HepG2 (cell line): Measurements from ENCODE around the gene RFC1.
A peak's percentile ranks its signal among the peaks of the same experiment; 100 is the strongest.

Experiments used
- CTCF ChIP-seq: sonication (generic); formaldehyde crosslinking; IDR thresholded peaks from 2 replicates; pipeline ENCODE4 v1.5.0; 2020; ENCODE audit warnings: mild to moderate bottlenecking, missing genetic modification reagents, moderate library complexity
- DBP ChIP-seq: sonication (generic); formaldehyde crosslinking; IDR thresholded peaks from 2 replicates; pipeline ENCODE4 v1.4.0; 2020; ENCODE audit warnings: missing genetic modification reagents; ENCODE audit errors: not compliant biosample characterization
- JUN ChIP-seq: sonication (generic); formaldehyde crosslinking; IDR thresholded peaks from 2 replicates; pipeline ENCODE4 v1.4.0; 2020; ENCODE audit warnings: mild to moderate bottlenecking, missing genetic modification reagents
- NFIC ChIP-seq: IDR thresholded peaks from 2 replicates; pipeline ENCODE4 v1.6.1; 2012; ENCODE audit warnings: mild to moderate bottlenecking, low read length, inconsistent platforms
- PRDM4 ChIP-seq: sonication (generic); formaldehyde crosslinking; IDR thresholded peaks from 2 replicates; pipeline ENCODE4 v1.9.0; 2021; ENCODE audit warnings: missing genetic modification reagents, borderline replicate concordance
- REST ChIP-seq, 2 experiments: IDR thresholded peaks; 2 replicates each; pipeline ENCODE4 v1.6.1; 2011 to 2012; ENCODE audit warnings: low read length in 2 of 2, borderline replicate concordance in 1 of 2, low read depth in 1 of 2, mild to moderate bottlenecking in 1 of 2, moderate library complexity in 1 of 2
- TMF1 ChIP-seq: sonication (generic); formaldehyde crosslinking; IDR thresholded peaks from 2 replicates; pipeline ENCODE4 v1.8.1; 2022; ENCODE audit warnings: low read depth, missing genetic modification reagents
- ZNF333 ChIP-seq: sonication (generic); formaldehyde crosslinking; IDR thresholded peaks from 2 replicates; pipeline ENCODE4 v1.4.0; 2020; ENCODE audit warnings: mild to moderate bottlenecking, missing genetic modification reagents, borderline replicate concordance
- ZNF660 ChIP-seq: sonication (generic); formaldehyde crosslinking; IDR thresholded peaks from 2 replicates; pipeline ENCODE4 v1.5.1; 2020; ENCODE audit warnings: mild to moderate bottlenecking, low read depth, missing genetic modification reagents, borderline replicate concordance
- ZNF672 ChIP-seq: sonication (generic); formaldehyde crosslinking; IDR thresholded peaks from 2 replicates; pipeline ENCODE4 v1.8.1; 2022; ENCODE audit warnings: missing genetic modification reagents
- ZZZ3 ChIP-seq: sonication (generic); formaldehyde crosslinking; IDR thresholded peaks from 2 replicates; pipeline ENCODE4 v1.4.0; 2020; ENCODE audit warnings: missing genetic modification reagents, mild to moderate bottlenecking, borderline replicate concordance

GRCh38 chr4:39383690-39384089 lies 17.5 kb upstream of the RFC1 start:
- TF ChIP-seq TMF1 (no peak), PRDM4 (no peak), ZNF333 (CRISPR knock-in tag) (no peak), CTCF (CRISPR knock-in tag) (peak; percentile 53), REST (IDR thresholded peaks at IDR 0.05; ENCODE audit: borderline replicate concordance in 1 of 2, low read depth in 1 of 2, low read length in 2 of 2) (no peak), ZNF660 (CRISPR knock-in tag) (no peak), ZZZ3 (CRISPR knock-in tag) (no peak), ZNF672 (CRISPR knock-in tag) (no peak), NFIC (no peak), JUN (CRISPR knock-in tag) (no peak), DBP (CRISPR knock-in tag) (no peak)
